Activated CD4-positive, alpha-beta T cell treated with anti-CD3 and anti-CD28 coated beads, Interleukin-2, Interleukin-6, amounts not matched to agents 100 ng/mL and 50 ng/mL, durations not matched to agents 16 hours and 8 hours (primary cell): Measurements from ENCODE around the gene DACT1.
"Not testable (repeated sequence)": the region's sequence is repeated elsewhere in the genome, so short reads cannot be mapped to it uniquely, and the experiment has no call there.

ENCODE experiments used
- DNase-seq: peaks from one replicate; pipeline ENCODE4 v3.0.0-alpha.2; 2020

The DACT1 gene, protein sequence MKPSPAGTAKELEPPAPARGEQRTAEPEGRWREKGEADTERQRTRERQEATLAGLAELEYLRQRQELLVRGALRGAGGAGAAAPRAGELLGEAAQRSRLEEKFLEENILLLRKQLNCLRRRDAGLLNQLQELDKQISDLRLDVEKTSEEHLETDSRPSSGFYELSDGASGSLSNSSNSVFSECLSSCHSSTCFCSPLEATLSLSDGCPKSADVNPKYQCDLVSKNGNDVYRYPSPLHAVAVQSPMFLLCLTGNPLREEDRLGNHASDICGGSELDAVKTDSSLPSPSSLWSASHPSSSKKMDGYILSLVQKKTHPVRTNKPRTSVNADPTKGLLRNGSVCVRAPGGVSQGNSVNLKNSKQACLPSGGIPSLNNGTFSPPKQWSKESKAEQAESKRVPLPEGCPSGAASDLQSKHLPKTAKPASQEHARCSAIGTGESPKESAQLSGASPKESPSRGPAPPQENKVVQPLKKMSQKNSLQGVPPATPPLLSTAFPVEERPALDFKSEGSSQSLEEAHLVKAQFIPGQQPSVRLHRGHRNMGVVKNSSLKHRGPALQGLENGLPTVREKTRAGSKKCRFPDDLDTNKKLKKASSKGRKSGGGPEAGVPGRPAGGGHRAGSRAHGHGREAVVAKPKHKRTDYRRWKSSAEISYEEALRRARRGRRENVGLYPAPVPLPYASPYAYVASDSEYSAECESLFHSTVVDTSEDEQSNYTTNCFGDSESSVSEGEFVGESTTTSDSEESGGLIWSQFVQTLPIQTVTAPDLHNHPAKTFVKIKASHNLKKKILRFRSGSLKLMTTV

DNA sequence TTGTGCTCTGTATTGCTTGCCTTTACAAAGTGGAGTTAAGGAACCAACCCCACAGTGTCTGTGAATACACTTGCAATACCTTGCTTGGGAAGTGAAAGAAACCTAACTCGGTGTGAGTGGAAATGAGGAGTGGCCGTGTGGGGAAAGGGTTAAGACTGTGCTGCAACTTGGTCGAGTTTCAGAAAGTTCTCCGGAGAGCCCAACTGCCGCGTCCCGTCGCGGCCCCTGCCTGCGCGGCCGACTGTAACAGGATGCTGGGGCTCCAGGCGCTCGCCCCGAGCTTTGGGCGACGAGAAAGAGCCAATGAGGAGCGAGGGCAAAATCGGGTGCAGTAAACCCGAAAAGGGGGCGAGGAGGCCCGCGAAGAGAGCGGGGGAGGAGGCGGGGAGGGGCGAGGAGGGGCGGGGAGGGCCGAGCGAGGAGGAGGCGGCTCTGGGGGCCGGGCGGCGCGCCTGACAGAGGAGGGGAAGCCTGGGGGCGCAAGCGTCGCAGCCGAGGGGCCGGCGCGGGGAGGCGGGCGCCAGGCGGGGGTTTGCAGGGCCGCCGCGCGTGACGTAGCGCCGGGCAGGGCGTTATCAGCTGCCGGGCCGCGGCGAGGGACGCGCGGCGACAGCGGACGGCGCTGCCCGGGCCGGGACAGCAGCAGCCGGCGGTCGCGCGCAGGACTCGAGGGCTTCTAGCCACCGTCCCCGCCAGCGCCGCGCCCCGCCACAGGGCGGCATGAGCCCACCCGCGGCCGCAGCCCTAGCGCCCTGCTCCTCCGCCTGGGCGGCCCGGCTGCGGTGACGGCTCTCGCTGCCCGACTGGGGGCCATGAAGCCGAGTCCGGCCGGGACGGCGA, at the start of gene DACT1:
TSS of gene DACT1 (plus strand) at position 572 of the 840 bp plus-strand sequence. CDS start at position 813, 241 bp downstream.
- peak; percentile 69 for DNase-seq

DNA sequence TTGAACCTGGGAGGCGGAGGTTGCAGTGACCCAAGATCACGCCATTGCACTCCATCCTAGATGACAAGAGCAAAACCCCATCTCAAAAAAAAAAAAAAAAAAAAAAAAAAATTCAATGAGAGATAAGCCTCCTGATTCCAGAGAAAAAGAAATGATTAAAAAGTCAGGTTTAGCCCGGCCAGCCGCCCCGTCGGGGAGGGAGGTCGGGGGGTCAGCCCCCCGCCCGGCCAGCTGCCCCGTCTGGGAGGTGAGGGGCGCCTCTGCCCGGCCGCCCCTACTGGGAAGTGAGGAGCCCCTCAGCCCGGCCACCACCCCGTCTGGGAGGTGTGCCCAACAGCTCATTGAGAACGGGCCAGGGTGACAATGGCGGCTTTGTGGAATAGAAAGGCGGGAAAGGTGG, 49.4 kb upstream of the DACT1 start:
- DNase-seq = not testable (repeated sequence)

DNA sequence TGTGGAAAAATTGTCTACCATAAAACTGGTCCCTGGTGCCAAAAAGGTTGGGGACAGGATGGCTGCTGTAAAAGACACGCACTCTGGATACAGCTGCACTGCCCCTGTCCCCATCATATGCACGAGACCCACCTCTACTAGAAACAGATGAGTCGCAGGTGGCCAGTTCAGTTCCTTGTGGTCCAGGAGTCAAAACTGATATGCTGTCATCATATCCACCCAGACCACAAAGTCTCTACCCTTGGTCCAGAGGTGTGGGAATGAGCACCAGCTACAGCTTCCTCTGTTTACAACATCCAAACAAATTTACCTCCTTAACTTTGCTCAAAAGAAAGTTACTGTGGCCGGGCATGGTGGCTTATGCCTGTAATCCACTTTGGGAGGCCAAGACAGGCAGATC, 43.8 kb upstream of the DACT1 start:
- DNase-seq = no peak

DNA sequence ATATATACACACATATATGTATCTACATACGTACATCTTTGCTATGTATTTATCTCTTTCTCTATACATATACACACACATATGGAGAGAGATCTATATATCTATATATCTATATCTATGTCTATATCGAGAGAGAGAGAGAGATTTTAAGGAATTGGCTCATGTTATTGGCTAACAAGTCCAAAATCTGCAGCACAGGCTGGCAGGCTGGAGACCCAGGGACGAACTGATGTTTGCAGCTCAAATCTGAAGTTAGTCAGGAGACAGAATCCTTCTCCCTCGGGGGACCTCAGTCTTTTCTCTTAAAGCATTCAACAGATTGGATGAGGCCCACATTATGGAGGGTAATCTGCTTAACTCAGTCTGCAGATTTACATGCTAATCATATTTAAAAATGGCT, 40.7 kb upstream of the DACT1 start:
- DNase-seq = no peak

DNA sequence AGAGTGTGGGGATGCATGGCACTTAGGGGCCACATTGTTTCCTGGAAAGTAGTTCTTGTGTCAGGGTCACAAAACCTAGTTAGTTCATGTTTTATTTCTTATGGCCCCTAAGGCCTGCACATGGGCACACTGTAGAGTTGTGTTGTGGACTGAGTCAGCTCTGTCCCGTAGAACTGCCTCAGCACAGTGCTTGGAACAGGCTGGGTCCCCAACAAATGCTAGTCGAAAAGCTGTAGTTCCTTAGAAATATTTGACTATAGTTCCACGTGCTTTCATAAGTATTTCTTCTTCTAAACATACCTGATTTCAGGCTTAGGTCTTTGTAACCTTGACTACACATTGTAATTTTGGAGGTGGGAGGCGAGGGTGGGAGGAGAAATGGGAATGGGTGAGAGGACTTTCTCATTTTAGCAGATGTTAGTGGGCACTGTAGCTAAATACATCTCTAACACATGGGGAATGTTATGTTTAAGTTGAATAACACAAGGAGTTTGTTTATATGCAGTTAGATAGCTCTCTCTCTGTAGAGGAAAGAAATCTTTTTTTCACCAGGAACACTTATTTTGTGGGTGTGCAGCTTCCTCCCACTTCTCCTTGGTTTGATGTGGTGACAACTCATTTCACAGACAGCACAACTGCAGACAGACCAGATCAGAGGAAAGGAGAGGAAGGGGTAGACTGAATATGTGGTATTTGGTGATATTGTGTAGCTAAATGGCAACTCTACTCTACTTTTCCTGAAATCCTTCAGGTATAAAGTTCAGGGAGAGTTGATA, 39.5 kb upstream of the DACT1 start:
- peak; percentile 44 for DNase-seq

DNA sequence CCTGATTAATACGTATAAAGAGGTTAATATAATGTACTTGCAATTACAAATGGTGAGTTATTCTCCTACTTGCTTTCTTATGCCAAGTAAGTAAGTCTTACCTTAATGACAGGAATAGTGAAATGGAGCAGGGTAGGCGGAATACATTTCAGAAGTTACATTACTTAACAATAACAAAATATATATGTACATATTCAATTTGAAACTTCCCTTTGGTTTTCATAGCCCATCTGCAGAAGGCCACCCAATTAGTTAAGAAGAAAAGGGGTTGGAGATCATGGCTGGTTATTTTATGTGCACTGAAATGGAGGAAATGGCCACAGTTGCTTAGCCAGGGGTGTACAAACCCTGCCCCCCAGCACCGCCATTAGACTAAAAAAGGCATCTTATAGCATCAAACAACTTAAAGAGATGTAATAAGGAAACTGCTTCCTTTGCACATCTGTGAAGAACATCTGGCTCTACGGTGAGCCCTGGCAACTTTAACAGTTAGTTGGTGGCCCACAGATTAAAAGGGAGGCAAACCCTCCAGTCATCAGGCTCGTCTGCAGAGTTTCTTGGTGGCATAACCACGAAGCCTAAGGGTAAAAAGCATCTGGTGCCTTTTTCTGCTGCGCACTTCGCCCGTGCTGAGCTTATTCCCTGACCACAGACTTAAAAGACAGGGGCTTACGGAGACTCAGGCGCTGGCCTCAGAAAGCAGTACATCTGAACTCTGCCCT, 38.8 kb upstream of the DACT1 start:
- no peak for DNase-seq

DNA sequence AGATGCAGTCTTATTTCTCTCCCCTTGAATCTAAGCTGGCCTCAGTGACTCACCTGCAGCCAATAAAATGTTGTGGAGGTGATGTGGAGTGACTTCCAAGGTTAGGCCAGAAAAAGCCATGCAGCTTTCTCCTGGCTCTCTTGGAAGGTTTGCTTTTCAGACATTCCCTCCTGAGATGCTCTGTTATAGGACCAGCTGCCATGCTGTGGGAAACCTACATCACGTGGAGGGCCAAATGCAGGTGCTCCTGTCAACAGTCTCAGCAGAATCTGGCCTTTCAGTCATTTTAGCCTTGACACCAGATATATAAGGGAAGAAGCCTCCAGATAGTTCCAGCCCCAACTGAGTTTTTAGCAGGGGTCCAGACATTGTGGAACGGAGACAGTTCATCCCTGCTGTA, 38.1 kb upstream of the DACT1 start:
- no peak for DNase-seq

DNA sequence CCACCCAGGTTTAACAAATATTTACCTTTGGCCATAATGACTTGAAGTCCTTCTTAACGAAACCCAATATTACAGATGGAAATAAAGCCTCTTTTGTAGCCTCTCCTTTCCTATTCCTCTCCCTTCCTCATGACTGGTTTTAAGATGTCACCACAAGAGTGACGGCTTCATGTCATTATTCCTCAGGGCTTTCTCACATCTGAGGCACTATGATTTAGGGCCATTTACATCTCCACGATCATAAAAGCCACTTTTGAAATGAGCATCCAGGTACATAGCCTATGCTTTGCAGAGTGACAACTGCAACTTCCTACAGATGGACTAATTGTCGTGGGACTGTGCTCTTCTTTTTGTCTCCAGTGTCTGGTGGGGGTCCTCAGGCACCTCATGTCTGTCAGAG, 32.3 kb upstream of the DACT1 start:
- DNase-seq = no peak

DNA sequence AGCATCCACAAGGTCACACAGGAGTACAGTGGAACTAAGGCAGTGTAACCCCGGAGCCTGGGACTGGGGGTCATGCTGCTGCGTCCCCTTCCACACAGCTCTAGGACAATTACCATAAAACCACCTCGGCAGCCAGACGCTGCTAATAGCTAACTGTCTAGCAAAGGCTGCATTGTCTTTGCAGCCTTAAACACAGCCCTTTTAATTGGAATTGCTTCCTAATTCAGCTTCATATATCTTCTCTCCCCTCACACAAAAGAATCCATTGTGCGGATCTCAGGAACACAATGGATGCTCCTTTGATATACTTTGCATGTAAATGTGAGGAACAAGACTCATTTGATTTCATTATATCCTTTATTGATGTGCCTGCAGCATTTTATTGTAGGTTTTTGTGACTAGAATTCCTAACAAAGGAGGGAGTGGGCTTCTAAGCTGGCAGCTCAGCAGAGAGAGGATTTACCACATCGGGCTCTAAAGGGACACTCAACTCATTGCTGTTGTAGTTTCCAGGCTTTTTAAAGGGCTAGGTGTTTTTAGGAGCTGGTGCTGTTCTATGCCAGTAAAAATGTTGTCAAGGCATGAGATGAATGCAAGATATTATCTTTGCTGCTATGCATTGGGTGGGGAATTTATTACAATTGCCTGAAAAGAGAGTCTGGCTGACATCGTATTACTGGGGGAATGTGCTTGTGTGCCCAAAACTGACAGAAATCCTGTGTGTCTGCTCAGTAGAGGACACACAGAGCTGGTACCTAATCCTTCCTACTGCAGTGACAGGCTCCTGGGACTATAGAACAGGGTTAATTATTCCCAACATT, 30.4 kb upstream of the DACT1 start:
- DNase-seq = no peak

DNA sequence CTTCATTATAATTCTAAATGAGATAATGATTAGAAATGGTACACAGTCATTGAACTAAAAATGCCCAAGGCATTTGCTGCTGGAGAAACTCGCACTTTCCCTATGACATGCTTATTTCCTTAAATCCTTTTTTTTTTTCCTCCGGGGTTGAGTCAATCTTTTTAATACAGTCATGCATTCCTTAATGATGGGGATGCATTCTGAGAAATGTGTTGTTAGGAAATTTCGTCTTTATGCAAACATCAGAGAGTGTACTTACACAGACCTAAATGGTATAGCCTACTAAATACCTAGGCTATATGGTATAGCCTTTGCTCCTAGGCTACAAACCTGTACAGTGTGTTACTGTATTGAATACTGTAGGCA, 29.8 kb upstream of the DACT1 start:
- DNase-seq = no peak

DNA sequence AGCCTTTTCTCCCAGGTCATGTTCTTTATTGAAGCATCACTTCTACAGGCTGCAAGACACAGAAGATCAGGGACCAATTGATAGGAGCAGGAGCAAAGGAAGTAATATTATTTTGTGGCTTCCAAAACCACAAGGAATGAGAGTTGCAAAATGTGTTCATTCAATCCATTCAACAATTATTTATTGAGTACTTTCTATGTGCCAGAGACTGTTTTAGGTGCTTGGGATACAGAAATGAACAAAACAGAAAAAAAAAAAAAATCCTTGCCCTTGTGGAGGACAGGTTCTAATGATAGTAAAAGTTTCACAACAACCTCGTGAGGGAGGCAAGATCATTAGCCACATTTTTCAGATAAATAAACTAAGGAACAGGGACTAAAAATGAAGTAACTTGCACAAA, 20.1 kb upstream of the DACT1 start:
- no peak for DNase-seq

DNA sequence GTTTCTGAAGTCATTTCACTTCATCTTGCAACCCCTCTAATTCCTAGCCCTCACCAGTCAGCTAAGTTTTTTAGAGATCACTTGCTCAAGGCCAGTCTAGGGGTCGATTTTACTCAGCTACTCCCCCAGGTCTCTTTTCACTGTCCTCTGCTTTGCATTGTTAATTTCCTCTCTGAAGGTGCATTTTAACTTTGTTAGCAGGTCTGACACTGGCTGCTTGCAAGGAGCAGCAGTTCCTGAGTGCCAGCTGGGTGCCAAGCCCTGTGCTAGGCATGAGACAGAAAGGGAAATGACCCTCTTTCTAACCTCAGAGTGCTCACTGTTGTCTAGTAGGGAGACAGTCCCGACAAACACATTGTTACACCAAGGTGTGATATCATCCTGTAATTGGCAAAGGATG, 17.8 kb upstream of the DACT1 start:
- no peak for DNase-seq

DNA sequence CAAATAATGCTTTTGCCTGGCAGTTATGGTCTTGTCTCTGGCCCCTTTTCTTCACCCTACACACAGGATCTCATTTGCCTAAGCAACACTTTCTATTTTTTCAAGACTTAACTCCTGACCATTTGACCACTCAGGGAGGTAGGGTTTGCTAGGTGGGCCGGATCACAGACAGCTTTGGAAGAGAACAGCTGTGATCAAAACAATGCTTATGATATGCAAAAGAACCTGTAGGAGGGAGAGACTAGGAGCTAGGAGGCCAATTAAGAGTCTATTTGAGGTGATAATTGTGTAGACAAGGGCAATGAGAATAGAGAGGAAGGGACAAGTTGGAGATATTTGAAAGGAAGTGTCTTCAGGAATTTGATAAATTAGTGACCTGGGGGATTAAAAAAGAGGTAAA, 12.3 kb upstream of the DACT1 start:
- DNase-seq = no peak

DNA sequence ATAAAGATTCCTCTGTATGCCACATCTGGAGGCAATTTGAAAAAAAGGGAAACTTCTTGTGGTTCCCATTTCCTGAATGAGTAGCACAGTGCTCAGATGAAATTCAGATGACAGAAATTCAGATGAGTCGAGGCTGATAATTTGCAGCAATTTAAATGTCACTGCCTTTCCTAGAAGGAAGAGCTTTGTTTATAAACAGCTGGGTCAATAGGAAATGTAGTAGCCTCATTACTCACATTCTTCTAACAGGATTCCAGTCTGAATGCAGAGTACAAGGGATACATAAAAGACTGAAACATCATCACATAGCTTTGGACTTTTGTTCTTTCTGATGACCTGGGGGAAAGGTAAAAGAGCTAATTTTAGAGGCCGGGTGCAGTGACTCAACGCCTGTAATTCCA, 11.3 kb upstream of the DACT1 start:
- no peak for DNase-seq

DNA sequence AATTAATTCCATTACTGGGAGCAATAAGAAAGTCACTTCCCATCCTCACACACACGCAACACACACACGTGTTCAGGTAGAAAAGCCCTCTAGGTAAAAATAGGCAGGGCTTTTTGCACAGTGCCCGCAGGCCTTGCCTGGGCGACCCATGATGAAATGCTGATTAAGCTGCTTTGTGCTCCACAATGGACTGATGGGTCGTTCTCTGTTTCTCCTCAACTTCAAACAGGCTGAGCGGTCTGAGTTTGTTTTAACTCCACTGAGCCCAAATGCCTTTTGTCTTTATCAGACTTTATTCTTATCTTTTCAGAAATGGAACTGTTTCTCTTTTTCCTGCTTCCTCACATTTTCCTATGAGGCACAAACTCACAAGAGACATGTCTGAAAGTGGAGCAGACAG, 9.4 kb upstream of the DACT1 start:
- no peak for DNase-seq

DNA sequence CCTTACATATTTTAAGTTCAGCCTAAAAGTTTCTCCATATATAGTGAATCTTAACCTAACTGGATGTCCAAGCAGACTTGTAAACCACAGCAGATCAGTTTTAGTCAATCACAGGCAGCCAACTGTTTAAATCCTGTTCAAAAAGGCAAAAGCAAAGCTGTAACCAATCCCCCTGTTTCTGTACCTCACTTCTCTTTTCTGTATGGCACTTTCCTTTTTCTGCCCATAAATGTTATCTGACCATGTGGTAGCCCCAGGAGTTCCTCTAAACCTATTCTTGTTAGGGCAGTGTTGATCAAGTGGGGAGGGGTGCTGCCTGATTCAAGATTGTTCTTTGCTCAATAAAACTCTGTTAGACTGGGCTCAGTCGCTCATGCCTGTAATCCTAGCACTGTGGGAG, 8.5 kb upstream of the DACT1 start:
- DNase-seq = no peak

DNA sequence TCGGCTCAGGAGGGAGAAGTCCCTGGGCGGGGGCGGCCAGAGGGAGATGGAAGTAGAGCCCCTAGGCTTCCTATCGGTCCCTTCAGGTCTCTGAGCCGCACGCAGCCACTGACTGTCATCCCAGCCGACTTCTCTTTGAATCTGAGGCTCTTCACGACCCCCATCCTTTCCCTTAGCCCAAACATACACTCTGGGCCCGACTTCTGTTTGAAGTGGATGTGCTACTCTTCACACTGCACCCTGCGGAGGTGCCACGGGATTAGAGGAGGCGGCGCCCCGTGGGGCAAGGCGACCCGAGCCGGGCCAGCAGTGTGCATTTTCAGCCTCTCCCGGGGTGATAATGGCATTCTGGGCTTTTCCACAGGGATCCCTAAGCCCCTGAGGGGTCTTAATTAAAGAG, 6.0 kb upstream of the DACT1 start:
- DNase-seq = no peak

DNA sequence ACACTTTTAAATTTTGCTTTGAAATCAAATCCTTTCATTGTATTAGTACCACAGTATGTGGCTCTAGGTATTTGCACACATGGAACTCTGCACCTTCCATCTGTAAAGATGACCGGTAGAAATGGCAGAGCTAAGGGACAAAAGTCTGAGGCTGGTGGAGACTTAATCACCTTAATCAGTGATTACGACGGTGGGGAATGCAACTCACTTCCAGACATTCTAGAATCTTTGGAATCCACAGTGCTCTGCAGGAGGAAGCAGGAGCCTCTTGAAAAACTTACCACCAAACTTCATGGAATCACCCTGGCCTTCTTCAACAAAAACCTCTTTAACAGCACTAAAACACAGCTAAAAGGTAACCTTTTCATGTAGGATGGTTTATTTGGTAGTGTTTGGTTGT, 3.9 kb upstream of the DACT1 start:
- DNase-seq = no peak

DNA sequence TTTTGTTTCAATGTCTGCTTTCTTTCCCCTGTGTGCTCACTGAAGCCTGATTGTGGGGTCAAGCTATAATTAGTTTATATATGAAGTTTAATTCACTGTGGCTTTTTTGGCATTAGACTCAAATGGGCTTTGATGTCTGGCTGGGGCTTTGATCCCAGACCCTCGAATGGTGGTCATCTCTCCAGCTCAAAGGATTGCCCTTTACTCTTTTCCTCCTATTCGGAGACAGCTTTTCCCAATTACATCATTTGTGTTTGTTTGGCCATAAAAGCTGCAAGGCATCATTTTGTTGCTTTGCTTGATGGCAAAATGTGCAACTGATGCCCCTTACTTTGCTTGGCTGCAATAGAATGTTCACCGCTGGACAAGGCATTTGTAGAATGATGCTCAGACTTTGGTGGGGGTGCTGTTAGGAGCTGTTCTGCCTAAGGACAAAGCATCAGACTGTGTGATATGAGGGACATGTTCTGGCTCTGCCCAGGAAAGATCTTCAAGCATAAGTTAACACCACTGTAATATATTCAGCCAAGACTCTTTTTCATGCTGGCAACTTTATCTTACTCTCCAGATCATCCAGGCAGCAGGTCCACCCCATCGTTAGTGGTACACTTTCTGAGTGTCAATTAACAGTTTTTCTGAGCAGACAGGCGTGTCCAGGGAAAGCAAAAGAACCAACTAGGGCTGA, 3.2 kb upstream of the DACT1 start:
- DNase-seq = no peak

DNA sequence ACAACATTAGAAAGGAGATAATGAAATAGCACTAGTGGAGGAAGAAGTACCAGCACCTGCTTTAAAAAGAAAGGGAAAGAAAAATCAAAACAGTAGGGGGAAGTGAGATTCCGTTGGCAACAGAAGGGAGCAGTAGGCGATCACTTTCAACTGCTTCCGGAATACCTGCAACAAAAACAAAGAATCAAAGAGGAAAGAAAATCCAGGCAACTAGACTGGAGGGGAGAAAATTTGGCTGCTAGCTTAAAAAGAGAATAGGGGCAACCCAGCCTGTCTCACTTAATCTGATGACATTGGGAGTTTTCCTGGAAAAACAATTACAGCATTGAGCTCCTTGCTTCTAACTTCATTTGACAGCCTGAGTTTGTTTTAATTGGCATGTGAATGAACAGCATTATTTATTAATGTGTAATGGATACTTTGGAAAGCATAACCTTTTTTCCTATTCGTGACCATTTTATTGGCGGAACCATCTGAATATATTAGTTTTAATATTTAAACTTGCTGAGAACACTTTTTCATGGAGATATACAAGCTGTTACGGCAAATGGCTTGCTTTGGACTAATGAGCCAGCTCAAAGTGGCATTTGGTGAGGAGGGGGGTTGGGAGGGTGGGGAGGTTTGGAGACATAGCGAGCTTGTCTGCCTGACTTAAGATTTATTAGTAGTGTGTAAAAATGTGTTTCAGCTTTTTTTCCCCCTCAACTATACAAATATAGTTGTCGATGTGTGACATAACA, 2.5 kb upstream of the DACT1 start:
- no peak for DNase-seq
